ENCODE measurements around the gene CD300E. TPM values are rescaled to one million over a fixed set of nuclear protein-coding genes. Genes with fewer than 3 reads are reported as not detected.

CD300E gene
- total RNA-seq, 2 experiments from 2014 or later: not detected

GRCh38 chr17:74566132-74566753, 57.3 kb downstream of the CD300E start:
- Mint-ChIP-seq H3K4me1 (peaks cover 10% of the 10 kb centered on the region), H3K9me3 (ENCODE audit: low read depth) (peaks cover 3% of the 10 kb centered on the region), H3K27me3 (peaks cover 43% of the 10 kb centered on the region), H3K27ac (no peak overlapping the region), H3K4me3 (no peak overlapping the region), H3K36me3 (no peaks in the 10 kb centered on the region)
- peak; percentile 45 for ATAC-seq
- CTCF ChIA-PET: interaction anchor here (0.6 to 3.5 kb wide), 33 partner anchors 8 to 292 kb away, joined by 3 to 22 read pairs (median 4); partner anchors contain the start of genes CD300C, CD300LB, CD300LD and GPR142
- DNase-seq: peak; percentile 53

DNA sequence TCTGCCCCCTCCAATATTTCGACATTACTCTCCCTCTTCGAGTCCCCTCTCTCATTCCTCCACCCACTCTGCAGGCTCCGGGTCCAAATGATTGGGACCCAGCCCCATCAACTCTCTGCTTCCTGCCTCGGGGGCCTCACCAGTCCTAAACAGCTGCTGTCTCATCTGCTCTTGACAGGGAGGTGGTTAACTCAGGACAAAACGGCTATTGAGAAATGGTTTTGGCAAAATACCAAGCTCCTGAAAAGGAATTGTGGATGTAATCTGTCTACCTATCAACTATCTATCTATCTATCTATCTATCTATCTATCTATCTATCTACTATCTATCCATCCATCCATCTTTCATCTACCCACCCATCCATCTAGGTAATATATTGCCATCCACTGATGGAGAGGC, 58.4 kb downstream of the CD300E start:
- DNase-seq: no peak
- Mint-ChIP-seq H3K9me3 (ENCODE audit: low read depth) (peaks cover 3% of the 10 kb centered on the region), H3K27me3 (peaks cover 37% of the 10 kb centered on the region), H3K27ac (no peak overlapping the region), H3K36me3 (no peaks in the 10 kb centered on the region), H3K4me3 (no peak overlapping the region), H3K4me1 (peaks cover 10% of the 10 kb centered on the region)
- no peak for ATAC-seq
- CTCF ChIA-PET: interaction anchor here (0.7 to 3.5 kb wide), 8 partner anchors 8 to 171 kb away, joined by 3 to 22 read pairs (median 4); no protein-coding TSS in a partner anchor

DNA sequence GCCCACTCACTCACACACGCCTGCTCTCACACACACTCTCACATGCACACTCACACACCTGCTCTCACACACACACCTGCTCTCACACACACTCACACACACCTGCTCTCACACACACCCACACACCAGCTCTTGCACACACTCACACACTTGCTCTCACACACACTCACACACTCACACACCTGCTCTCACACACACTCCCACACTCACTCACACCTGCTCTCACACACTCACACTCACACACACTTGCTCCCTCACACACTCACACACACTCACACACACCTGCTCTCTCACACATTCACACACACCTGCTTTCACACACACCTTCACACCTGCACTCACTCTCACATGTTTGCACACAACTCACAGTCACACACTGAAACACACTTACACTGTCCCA, 60.2 kb downstream of the CD300E start:
- Mint-ChIP-seq H3K27me3 (peaks cover 25% of the 10 kb centered on the region), H3K4me1 (peaks cover 8% of the 10 kb centered on the region), H3K27ac (no peak overlapping the region), H3K4me3 (no peak overlapping the region), H3K36me3 (no peaks in the 10 kb centered on the region), H3K9me3 (ENCODE audit: low read depth) (peaks cover 2% of the 10 kb centered on the region)
- no peak for DNase-seq
- no peak for ATAC-seq
- CTCF ChIA-PET: no interaction called here

GRCh38 chr17:74561586-74561985, 62.0 kb downstream of the CD300E start:
- Mint-ChIP-seq H3K36me3 (no peaks in the 10 kb centered on the region), H3K4me3 (no peak overlapping the region), H3K9me3 (ENCODE audit: low read depth) (no peaks in the 10 kb centered on the region), H3K27ac (no peak overlapping the region), H3K27me3 (peaks cover 17% of the 10 kb centered on the region), H3K4me1 (peaks cover 6% of the 10 kb centered on the region)
- DNase-seq: no peak
- no peak for ATAC-seq
- CTCF ChIA-PET: interaction anchor here (1.3 kb wide), 1 partner anchor 16 kb away, joined by 3 read pairs; the partner anchor contains the start of gene CD300C

Other genes starting within 250 kb of the CD300E start
- not detected for gene GPRC5C, start 191.7 kb downstream of the CD300E start, total RNA-seq
- gene CD300A, start 157.1 kb downstream of the CD300E start, total RNA-seq: 10 to 100 TPM in 1 of 2 experiments, 1 to 10 TPM in 1; 2.0 to 15.8 TPM
- gene CD300LB, start 92.3 kb downstream of the CD300E start, total RNA-seq: not detected
- 1 to 10 TPM in 1 of 2 experiments, under 1 TPM in 1; 0.56 to 1.5 TPM for gene CD300C, start 77.6 kb downstream of the CD300E start, total RNA-seq
- not detected for gene CD300H, start 56.2 kb downstream of the CD300E start, total RNA-seq
- not detected for gene CD300LD, start 31.5 kb downstream of the CD300E start, total RNA-seq
- gene CD300LF, start 89.2 kb upstream of the CD300E start, total RNA-seq: not detected
- gene RAB37, start 113.5 kb upstream of the CD300E start, total RNA-seq: 10 to 100 TPM; 36.7 to 51.7 TPM
- 100 to 1,000 TPM; 284 to 377 TPM for gene NHERF1, start 124.9 kb upstream of the CD300E start, total RNA-seq
- gene NAT9, start 152.6 kb upstream of the CD300E start, total RNA-seq: 10 to 100 TPM; 34.1 to 34.5 TPM
- gene GRIN2C, start 236.1 kb upstream of the CD300E start, total RNA-seq: under 1 TPM; 0.07 to 0.09 TPM
- 10 to 100 TPM; 38.2 to 39.4 TPM for gene FDXR, start 249.3 kb upstream of the CD300E start, total RNA-seq